Neural progenitor cell (in vitro differentiated cells): Measurements from ENCODE around the gene GPR158. TPM values are rescaled to one million over a fixed set of nuclear protein-coding genes. Genes with fewer than 3 reads are reported as not detected.

Source experiments
- DNase-seq: peaks from one replicate; pipeline ENCODE4 v3.0.0-alpha.2; 2016; ENCODE audit warnings: low spot score
- H2AFZ ChIP-seq: fragments of 200-600 bp; sonication (generic); replicated peaks from 2 replicates; pipeline ENCODE4 v1.6.1; 2016; ENCODE audit warnings: antibody characterized with exemption
- H3F3A ChIP-seq: fragments of 200-600 bp; sonication (generic); 2 replicates; pipeline ENCODE4 v1.6.1; 2016; ENCODE audit warnings: antibody characterized with exemption, low read depth
- H3K27ac ChIP-seq: fragments of 200-600 bp; sonication (generic); 2 replicates; pipeline ENCODE4 v1.5.1; 2016; ENCODE audit warnings: mild to moderate bottlenecking
- H3K27me3 ChIP-seq: fragments of 200-600 bp; sonication (generic); 2 replicates; pipeline ENCODE4 v1.6.1; 2016; ENCODE audit warnings: mild to moderate bottlenecking, moderate library complexity
- H3K36me3 ChIP-seq: fragments of 200-600 bp; sonication (generic); 2 replicates; pipeline ENCODE4 v1.5.1; 2016
- H3K4me1 ChIP-seq: fragments of 200-600 bp; sonication (generic); 2 replicates; pipeline ENCODE4 v1.6.1; 2016; ENCODE audit warnings: mixed run types
- H3K4me2 ChIP-seq: fragments of 200-600 bp; sonication (generic); 2 replicates; pipeline ENCODE4 v1.6.1; 2016
- H3K4me3 ChIP-seq: fragments of 200-600 bp; sonication (generic); 2 replicates; pipeline ENCODE4 v1.5.1; 2016
- H3K79me2 ChIP-seq: fragments of 200-600 bp; sonication (generic); 2 replicates; pipeline ENCODE4 v1.6.1; 2016; ENCODE audit warnings: low read depth
- H3K9ac ChIP-seq: fragments of 200-600 bp; sonication (generic); 2 replicates; pipeline ENCODE4 v1.6.1; 2016
- H3K9me3 ChIP-seq: fragments of 200-600 bp; sonication (generic); 2 replicates; pipeline ENCODE4 v1.5.1; 2016; ENCODE audit warnings: low read depth
- H4K20me1 ChIP-seq: fragments of 200-600 bp; sonication (generic); 2 replicates; pipeline ENCODE4 v1.6.1; 2016; ENCODE audit warnings: low read depth
- H3K27ac Mint-ChIP-seq: 3 replicates; pipeline ENCODE4 v1.8.0; 2021; ENCODE audit warnings: mixed read lengths
- H3K27me3 Mint-ChIP-seq: 2 replicates; pipeline ENCODE4 v1.8.0; 2022; ENCODE audit warnings: low read depth, mild to moderate bottlenecking, inconsistent platforms, moderate library complexity, mixed read lengths; ENCODE audit not compliant: insufficient read depth
- H3K36me3 Mint-ChIP-seq: 3 replicates; pipeline ENCODE4 v1.8.0; 2021; ENCODE audit warnings: mixed read lengths
- H3K4me1 Mint-ChIP-seq: 3 replicates; pipeline ENCODE4 v1.8.0; 2021; ENCODE audit warnings: mixed read lengths
- H3K4me3 Mint-ChIP-seq: 3 replicates; pipeline ENCODE4 v1.8.0; 2021; ENCODE audit warnings: mild to moderate bottlenecking, moderate library complexity, mixed read lengths
- H3K9me3 Mint-ChIP-seq: 3 replicates; pipeline ENCODE4 v1.8.0; 2020; ENCODE audit warnings: mixed read lengths
- EZH2 ChIP-seq: fragments of 200-600 bp; sonication (generic); IDR thresholded peaks from 2 replicates; pipeline ENCODE4 v1.6.1; 2017; ENCODE audit warnings: antibody characterized with exemption, mild to moderate bottlenecking, moderate library complexity
- EZH2phosphoT487 ChIP-seq: fragments of 200-600 bp; sonication (generic); IDR thresholded peaks from 2 replicates; pipeline ENCODE4 v1.6.1; 2017; ENCODE audit warnings: antibody characterized with exemption
- total RNA-seq: library from RNA; depleted of rRNA; stranded (reverse); fragments of >200 nt; gene quantifications from 2 replicates; pipeline ENCODE4 v1.2.3, GENCODE V29; 2015; ENCODE audit warnings: low replicate concordance
- TF ChIP-seq, protein P1 (sequence below): fragments of 200-600 bp; sonication (generic); IDR thresholded peaks from 2 replicates; pipeline ENCODE4 v1.5.1; 2017; ENCODE audit warnings: antibody characterized with exemption, mild to moderate bottlenecking

The GPR158 gene
- total RNA-seq, 1 donor from 2014 or later: 0.39 TPM

DNA sequence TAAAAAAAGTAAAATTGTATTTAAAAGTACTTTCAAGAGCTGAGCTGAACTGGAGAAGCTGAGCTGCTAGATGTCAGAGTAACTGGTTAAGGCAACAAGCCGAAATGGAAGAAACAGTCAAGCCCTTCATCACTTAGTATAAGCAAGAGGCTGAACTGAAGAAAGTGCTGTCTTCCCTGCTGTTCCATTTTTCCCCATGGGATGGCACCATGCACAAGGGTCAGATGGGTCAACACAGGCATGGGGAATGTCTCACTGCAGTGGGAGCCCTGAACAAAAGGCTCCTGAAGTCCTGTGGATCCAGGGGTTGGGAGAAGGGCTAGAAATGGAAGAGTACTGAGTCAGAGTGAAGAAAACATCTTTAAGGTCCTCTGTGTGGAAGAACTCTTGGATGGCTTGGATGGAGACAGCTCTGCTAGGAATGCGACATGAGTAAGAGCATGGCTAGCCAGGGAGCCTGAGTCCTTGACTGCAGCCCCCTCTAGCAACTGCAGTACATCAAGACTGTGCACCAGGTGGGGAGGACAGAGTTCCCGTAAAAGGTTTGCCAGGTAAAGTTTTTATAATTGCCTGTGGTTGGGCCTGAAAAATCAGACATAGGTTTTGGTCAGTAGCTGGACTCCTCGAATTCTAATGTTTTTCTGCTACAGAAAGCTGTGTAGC lies 348.3 kb downstream of the GPR158 start:
- H3K4me2 ChIP-seq: no peak overlapping the region
- H3K4me3 ChIP-seq: no peak overlapping the region
- no peaks in the 10 kb centered on the region for H3F3A ChIP-seq
- no peak overlapping the region for H3K27ac ChIP-seq
- no peaks in the 10 kb centered on the region for H3K36me3 ChIP-seq
- H3K4me3 Mint-ChIP-seq: no peak overlapping the region
- no peak overlapping the region for H3K27ac Mint-ChIP-seq
- no peaks in the 10 kb centered on the region for H3K4me1 ChIP-seq
- H3K27me3 ChIP-seq: no peaks in the 10 kb centered on the region
- no peak for TF ChIP-seq EZH2
- TF ChIP-seq, protein P1, sequence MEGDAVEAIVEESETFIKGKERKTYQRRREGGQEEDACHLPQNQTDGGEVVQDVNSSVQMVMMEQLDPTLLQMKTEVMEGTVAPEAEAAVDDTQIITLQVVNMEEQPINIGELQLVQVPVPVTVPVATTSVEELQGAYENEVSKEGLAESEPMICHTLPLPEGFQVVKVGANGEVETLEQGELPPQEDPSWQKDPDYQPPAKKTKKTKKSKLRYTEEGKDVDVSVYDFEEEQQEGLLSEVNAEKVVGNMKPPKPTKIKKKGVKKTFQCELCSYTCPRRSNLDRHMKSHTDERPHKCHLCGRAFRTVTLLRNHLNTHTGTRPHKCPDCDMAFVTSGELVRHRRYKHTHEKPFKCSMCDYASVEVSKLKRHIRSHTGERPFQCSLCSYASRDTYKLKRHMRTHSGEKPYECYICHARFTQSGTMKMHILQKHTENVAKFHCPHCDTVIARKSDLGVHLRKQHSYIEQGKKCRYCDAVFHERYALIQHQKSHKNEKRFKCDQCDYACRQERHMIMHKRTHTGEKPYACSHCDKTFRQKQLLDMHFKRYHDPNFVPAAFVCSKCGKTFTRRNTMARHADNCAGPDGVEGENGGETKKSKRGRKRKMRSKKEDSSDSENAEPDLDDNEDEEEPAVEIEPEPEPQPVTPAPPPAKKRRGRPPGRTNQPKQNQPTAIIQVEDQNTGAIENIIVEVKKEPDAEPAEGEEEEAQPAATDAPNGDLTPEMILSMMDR: peak; percentile 68
- H4K20me1 ChIP-seq: no peaks in the 10 kb centered on the region
- H3K9ac ChIP-seq: no peak overlapping the region
- H3K9me3 ChIP-seq: peaks cover 3% of the 10 kb centered on the region
- no peak overlapping the region for H2AFZ ChIP-seq
- peak; percentile 67 for DNase-seq
- no peaks in the 10 kb centered on the region for H3K4me1 Mint-ChIP-seq
- peaks cover 14% of the 10 kb centered on the region for H3K9me3 Mint-ChIP-seq
- peaks cover 2% of the 10 kb centered on the region for H3K36me3 Mint-ChIP-seq
- peaks cover 5% of the 10 kb centered on the region for H3K27me3 Mint-ChIP-seq
- no peaks in the 10 kb centered on the region for H3K79me2 ChIP-seq

DNA sequence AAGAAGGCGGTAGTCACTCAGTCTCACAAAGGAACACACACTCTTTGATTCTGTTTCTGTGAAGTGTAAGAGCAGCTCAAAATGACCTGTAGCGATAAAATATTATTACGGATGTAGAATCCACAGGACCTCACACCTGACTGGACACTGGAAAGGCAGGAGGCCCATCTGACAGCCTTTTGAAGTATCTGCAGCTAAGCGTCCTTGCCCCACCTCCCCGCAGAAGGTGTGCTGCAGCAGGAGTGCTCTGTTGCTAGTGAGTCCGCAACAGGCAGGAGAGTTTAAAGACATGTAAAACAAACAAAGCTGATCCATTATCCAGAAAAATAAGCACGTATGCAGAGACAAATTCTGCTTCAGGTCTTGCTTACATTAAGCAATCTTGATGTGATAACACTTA lies 355.5 kb downstream of the GPR158 start:
- DNase-seq: no peak
- H3K27ac Mint-ChIP-seq: no peak overlapping the region
- no peak overlapping the region for H3K4me3 Mint-ChIP-seq
- Histone ChIP-seq H3K9ac (no peak overlapping the region), H3K79me2 (no peaks in the 10 kb centered on the region), H3K4me2 (no peak overlapping the region), H3K4me1 (no peaks in the 10 kb centered on the region), H3K9me3 (no peaks in the 10 kb centered on the region), H3K27ac (no peak overlapping the region), H3K27me3 (no peaks in the 10 kb centered on the region), H2AFZ (peak overlapping the region; percentile 2), H3K4me3 (no peak overlapping the region), H4K20me1 (no peaks in the 10 kb centered on the region), H3K36me3 (no peaks in the 10 kb centered on the region), H3F3A (no peaks in the 10 kb centered on the region)
- H3K4me1 Mint-ChIP-seq: peaks cover 2% of the 10 kb centered on the region
- TF ChIP-seq, protein P1: no peak
- TF ChIP-seq EZH2 (no peak), EZH2phosphoT487 (no peak)
- no peaks in the 10 kb centered on the region for H3K9me3 Mint-ChIP-seq
- H3K36me3 Mint-ChIP-seq: no peaks in the 10 kb centered on the region
- peaks cover 2% of the 10 kb centered on the region for H3K27me3 Mint-ChIP-seq

DNA sequence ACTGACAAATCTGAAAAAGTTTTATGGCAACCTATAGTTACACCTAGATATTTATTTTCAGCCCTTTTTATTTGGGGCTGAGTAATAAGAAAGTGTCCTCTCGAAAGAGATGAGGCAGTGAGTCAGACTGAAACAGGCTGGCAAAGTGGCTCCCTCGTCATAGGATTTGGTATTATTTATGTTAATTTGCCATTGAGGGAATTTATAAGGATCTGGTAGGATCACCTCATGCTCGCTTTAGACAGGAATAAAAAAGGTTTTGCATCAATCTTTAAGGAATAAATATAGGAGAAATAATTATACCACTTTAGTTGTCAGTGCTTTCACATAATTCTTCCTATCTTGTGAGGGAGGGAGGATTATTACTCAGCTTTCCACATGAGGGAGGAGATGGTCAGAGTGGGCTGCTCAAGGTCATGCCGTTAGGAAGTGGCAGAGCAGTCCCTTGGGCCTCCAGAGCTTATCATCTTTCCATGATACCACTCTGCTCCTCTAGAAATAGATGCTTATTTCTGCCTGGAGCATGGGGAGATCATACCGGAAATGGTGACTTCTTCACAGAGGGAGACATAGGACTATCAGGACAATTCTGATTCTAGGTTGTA lies 356.8 kb downstream of the GPR158 start:
- Histone ChIP-seq H2AFZ (no peak overlapping the region), H3K9ac (no peak overlapping the region), H3K79me2 (no peaks in the 10 kb centered on the region), H3K4me1 (no peaks in the 10 kb centered on the region), H3K36me3 (no peaks in the 10 kb centered on the region), H3K4me2 (no peak overlapping the region), H3K27ac (no peak overlapping the region), H4K20me1 (no peaks in the 10 kb centered on the region), H3K4me3 (no peak overlapping the region), H3K9me3 (no peaks in the 10 kb centered on the region), H3F3A (no peaks in the 10 kb centered on the region), H3K27me3 (no peaks in the 10 kb centered on the region)
- no peak for DNase-seq
- peaks cover 2% of the 10 kb centered on the region for H3K27me3 Mint-ChIP-seq
- no peaks in the 10 kb centered on the region for H3K9me3 Mint-ChIP-seq
- peaks cover 2% of the 10 kb centered on the region for H3K4me1 Mint-ChIP-seq
- no peaks in the 10 kb centered on the region for H3K36me3 Mint-ChIP-seq
- TF ChIP-seq EZH2phosphoT487 (no peak), EZH2 (no peak)
- TF ChIP-seq, protein P1: no peak
- no peak overlapping the region for H3K27ac Mint-ChIP-seq
- H3K4me3 Mint-ChIP-seq: no peak overlapping the region
